Activated CD4-positive, alpha-beta T cell treated with anti-CD3 and anti-CD28 coated beads, Interleukin-2, amount 50 U/mL, for 4 hours (primary cell): ENCODE measurements around the gene TFAM.
"Not testable (repeated sequence)": the region's sequence is repeated elsewhere in the genome, so short reads cannot be mapped to it uniquely, and the experiment has no call there.

Source experiments
- DNase-seq, 2 experiments: peaks; one replicate each; pipeline ENCODE4 v3.0.0-alpha.2; 2020

TFAM gene

GRCh38 chr10:58373442-58373827 is 11.8 kb upstream of the TFAM start:
- DNase-seq = no peak

- DNase-seq = no peak
These were observed 2.7 kb upstream of the TFAM start for GRCh38 chr10:58382489-58382995.

GRCh38 chr10:58384095-58384494 is 1.1 kb upstream of the TFAM start:
- DNase-seq = no peak

- DNase-seq = no peak
These were observed 639 bp upstream of the TFAM start for GRCh38 chr10:58384544-58384998.

GRCh38 chr10:58385784-58386112 is 538 bp downstream of the TFAM start:
- no peak for DNase-seq

GRCh38 chr10:58389024-58389423 is 3.8 kb downstream of the TFAM start:
- DNase-seq = no peak

- no peak for DNase-seq
These were observed 8.1 kb downstream of the TFAM start for GRCh38 chr10:58393317-58393716.

- no peak for DNase-seq
These were observed 9.3 kb downstream of the TFAM start for GRCh38 chr10:58394471-58394870.

- no peak for DNase-seq
These were observed 10.8 kb downstream of the TFAM start for GRCh38 chr10:58396057-58396456.

GRCh38 chr10:58397830-58398229 is 12.6 kb downstream of the TFAM start:
- DNase-seq = no peak

GRCh38 chr10:58399410-58399809 is 14.2 kb downstream of the TFAM start:
- no peak for DNase-seq

- DNase-seq = no peak
These were observed 15.4 kb downstream of the TFAM start for GRCh38 chr10:58400609-58401008.

- DNase-seq = no peak
These were observed 18.8 kb downstream of the TFAM start for GRCh38 chr10:58404001-58404400.

GRCh38 chr10:58409956-58410610 is 24.9 kb downstream of the TFAM start:
- no peak for DNase-seq

GRCh38 chr10:58412502-58412961 is 27.3 kb downstream of the TFAM start:
- DNase-seq = no peak

GRCh38 chr10:58414270-58415041 is 29.2 kb downstream of the TFAM start:
- DNase-seq = no peak

GRCh38 chr10:58415757-58416156 is 30.5 kb downstream of the TFAM start:
- no peak for DNase-seq

- DNase-seq = not testable (repeated sequence)
These were observed 32.7 kb downstream of the TFAM start for GRCh38 chr10:58417902-58418301.

GRCh38 chr10:58424176-58424575 is 39.0 kb downstream of the TFAM start:
- no peak for DNase-seq

- DNase-seq = not testable (repeated sequence)
These were observed 43.2 kb downstream of the TFAM start for GRCh38 chr10:58428436-58428835.

- no peak for DNase-seq
These were observed 46.7 kb downstream of the TFAM start for GRCh38 chr10:58431903-58432302.

GRCh38 chr10:58433066-58433465 is 47.9 kb downstream of the TFAM start:
- no peak for DNase-seq

- DNase-seq = no peak
These were observed 48.4 kb downstream of the TFAM start for GRCh38 chr10:58433571-58433970.

GRCh38 chr10:58435297-58435985 is 50.2 kb downstream of the TFAM start:
- no peak for DNase-seq
